Ishikawa (cell line): ENCODE measurements around the gene CCDC7.
A peak's percentile ranks its signal among the peaks of the same experiment; 100 is the strongest.

Experiments
- CEBPB ChIP-seq: IDR thresholded peaks from 2 replicates; pipeline ENCODE4 v1.6.1; 2012
- CREB1 ChIP-seq: IDR thresholded peaks from 2 replicates; pipeline ENCODE4 v1.6.1; 2012; ENCODE audit warnings: low read depth
- EGR1 ChIP-seq: IDR thresholded peaks from 2 replicates; pipeline ENCODE4 v1.6.1; 2012
- EP300 ChIP-seq: IDR thresholded peaks from 2 replicates; pipeline ENCODE4 v1.6.1; 2012; ENCODE audit warnings: borderline replicate concordance
- FOXM1 ChIP-seq: IDR thresholded peaks from 2 replicates; pipeline ENCODE4 v1.6.1; 2012; ENCODE audit warnings: low read depth, borderline replicate concordance
- MAX ChIP-seq: IDR thresholded peaks from 2 replicates; pipeline ENCODE4 v1.6.1; 2012
- NFIC ChIP-seq: IDR thresholded peaks from 2 replicates; pipeline ENCODE4 v1.6.1; 2012
- RAD21 ChIP-seq: IDR thresholded peaks from 2 replicates; pipeline ENCODE4 v1.6.1; 2012; ENCODE audit warnings: low read depth
- REST ChIP-seq: IDR thresholded peaks from 2 replicates; pipeline ENCODE4 v1.6.1; 2012; ENCODE audit warnings: low read depth, mild to moderate bottlenecking
- TAF1 ChIP-seq: IDR thresholded peaks from 2 replicates; pipeline ENCODE4 v1.6.1; 2012; ENCODE audit warnings: low read depth, mild to moderate bottlenecking
- TCF12 ChIP-seq: IDR thresholded peaks from 2 replicates; pipeline ENCODE4 v1.6.1; 2012; ENCODE audit warnings: low read depth
- TEAD4 ChIP-seq: IDR thresholded peaks from 2 replicates; pipeline ENCODE4 v1.6.1; 2012
- YY1 ChIP-seq: IDR thresholded peaks from 2 replicates; pipeline ENCODE4 v1.6.1; 2012; ENCODE audit warnings: low read depth
- ZBTB7A ChIP-seq: IDR thresholded peaks from 2 replicates; pipeline ENCODE4 v1.6.1; 2012; ENCODE audit warnings: low read depth
- TF ChIP-seq, protein P1 (sequence below): IDR thresholded peaks from 2 replicates; pipeline ENCODE4 v1.6.1; 2012

The CCDC7 gene

GRCh38 chr10:32445740-32446535 lies at the start of gene CCDC7:
CCDC7 (plus strand) TSS chr10:32446140; CDS start chr10:32451643, 5,503 bp downstream.
- 0 out of 2 replicates have a peak, but pooled peaks have one; percentile 22 for TF ChIP-seq EP300
- TF ChIP-seq ZBTB7A = no peak; the same call in 1 of the 2 replicates
- TF ChIP-seq TAF1 = peak; percentile 51; the same call in 1 of the 2 replicates
- peak; percentile 33; the same call in 1 of the 2 replicates for TF ChIP-seq RAD21
- peak; percentile 65; the same call in 1 of the 2 replicates for TF ChIP-seq MAX
- peak; percentile 46; the same call in 1 of the 2 replicates for TF ChIP-seq YY1
- no peak for TF ChIP-seq REST
- 0 out of 2 replicates have a peak, but pooled peaks have one; percentile 21 for TF ChIP-seq NFIC

DNA sequence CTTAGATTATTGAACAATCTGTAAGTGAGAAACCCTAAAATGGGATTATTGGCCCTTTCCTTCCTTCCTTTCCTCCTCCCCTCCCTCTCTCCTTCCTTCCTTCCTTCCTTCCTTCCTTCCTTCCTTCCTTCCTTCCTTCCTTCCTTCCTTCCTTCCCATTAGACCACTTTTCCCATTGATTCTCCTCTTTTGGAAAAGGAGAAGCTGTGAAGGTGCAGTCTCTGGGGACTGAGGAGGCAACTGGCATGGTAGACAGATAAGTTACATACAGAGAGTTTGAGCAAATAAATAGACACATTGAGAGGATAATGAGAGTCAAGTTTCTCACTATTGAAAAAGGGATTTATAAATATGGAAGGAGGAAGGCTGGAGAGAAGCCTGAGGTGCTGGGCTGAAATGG lies 45.0 kb upstream of the CCDC7 start:
- TF ChIP-seq TEAD4 (no peak), TCF12 (no peak), EGR1 (no peak), CEBPB (no peak), TAF1 (no peak), YY1 (no peak), RAD21 (no peak), MAX (no peak), ZBTB7A (no peak), NFIC (no peak), EP300 (no peak), FOXM1 (no peak), CREB1 (no peak), REST (no peak)
- TF ChIP-seq, protein P1, sequence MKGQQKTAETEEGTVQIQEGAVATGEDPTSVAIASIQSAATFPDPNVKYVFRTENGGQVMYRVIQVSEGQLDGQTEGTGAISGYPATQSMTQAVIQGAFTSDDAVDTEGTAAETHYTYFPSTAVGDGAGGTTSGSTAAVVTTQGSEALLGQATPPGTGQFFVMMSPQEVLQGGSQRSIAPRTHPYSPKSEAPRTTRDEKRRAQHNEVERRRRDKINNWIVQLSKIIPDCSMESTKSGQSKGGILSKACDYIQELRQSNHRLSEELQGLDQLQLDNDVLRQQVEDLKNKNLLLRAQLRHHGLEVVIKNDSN = no peak

DNA sequence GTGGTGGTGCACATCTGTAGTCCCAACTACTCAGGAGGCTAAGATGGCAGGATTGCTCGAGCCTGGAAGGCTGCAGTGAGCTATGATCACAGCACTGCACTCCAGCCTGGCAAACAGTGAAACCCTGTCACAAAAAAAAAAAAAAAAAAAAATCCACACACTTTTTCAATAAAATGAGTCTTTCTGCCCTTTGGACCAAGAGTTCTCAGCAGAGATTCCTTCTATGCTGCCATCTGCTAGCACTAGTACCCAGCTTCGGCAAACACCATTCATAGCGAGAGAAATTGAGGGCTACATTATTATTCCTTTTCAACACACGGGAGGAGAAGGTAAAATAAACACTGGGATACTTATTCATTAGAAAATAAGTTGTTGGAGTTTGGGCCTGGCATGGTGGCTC lies 43.4 kb upstream of the CCDC7 start:
- TF ChIP-seq, protein P1 = no peak
- no peak for TF ChIP-seq CEBPB
- no peak for TF ChIP-seq FOXM1
- TF ChIP-seq NFIC = no peak

- TF ChIP-seq ZBTB7A = no peak
- no peak for TF ChIP-seq CREB1
- TF ChIP-seq NFIC = no peak
- TF ChIP-seq, protein P1 = no peak
- no peak for TF ChIP-seq EP300
- no peak for TF ChIP-seq REST
Measured at GRCh38 chr10:32403091-32403490, 42.8 kb upstream of the CCDC7 start.
